Subcutaneous abdominal adipose tissue (tissue), 5 donors: ENCODE measurements around the gene MORC4.

ENCODE experiments used
- H3K27ac ChIP-seq: one replicate; pipeline ENCODE4 v1.7.0; 2013; ENCODE audit warnings: low read depth, mild to moderate bottlenecking, inconsistent platforms, low read length, moderate library complexity
- H3K27me3 ChIP-seq, 5 donors: one replicate each; pipeline ENCODE4 v1.7.0; 2013; ENCODE audit warnings: low read length in 5 of 5, inconsistent platforms in 1 of 5; ENCODE audit not compliant: control insufficient read depth in 5 of 5, insufficient read depth in 4 of 5
- H3K36me3 ChIP-seq, 5 donors: one replicate each; pipeline ENCODE4 v1.7.0; 2013; ENCODE audit warnings: low read length in 5 of 5; ENCODE audit not compliant: control insufficient read depth in 5 of 5, insufficient read depth in 5 of 5
- H3K4me1 ChIP-seq, 5 donors: one replicate each; pipeline ENCODE4 v1.7.0; 2013; ENCODE audit warnings: low read length in 5 of 5, mild to moderate bottlenecking in 3 of 5, moderate library complexity in 1 of 5; ENCODE audit not compliant: control insufficient read depth in 5 of 5, insufficient read depth in 5 of 5
- H3K4me3 ChIP-seq, 5 donors: one replicate each; pipeline ENCODE4 v1.7.0; 2013; ENCODE audit warnings: low read length in 5 of 5, low read depth in 1 of 5
- H3K9ac ChIP-seq, 5 donors: one replicate each; pipeline ENCODE4 v1.7.0; 2013; ENCODE audit warnings: low read length in 5 of 5, mild to moderate bottlenecking in 4 of 5, moderate library complexity in 3 of 5
- H3K9me3 ChIP-seq, 5 donors: one replicate each; pipeline ENCODE4 v1.7.0; 2013; ENCODE audit warnings: low read length in 5 of 5; ENCODE audit not compliant: control insufficient read depth in 5 of 5
- donor health status: healthy.
- donor health status: healthy.
- donor health status: healthy.
- donor health status: healthy.
- donor health status: healthy.

The MORC4 gene

DNA sequence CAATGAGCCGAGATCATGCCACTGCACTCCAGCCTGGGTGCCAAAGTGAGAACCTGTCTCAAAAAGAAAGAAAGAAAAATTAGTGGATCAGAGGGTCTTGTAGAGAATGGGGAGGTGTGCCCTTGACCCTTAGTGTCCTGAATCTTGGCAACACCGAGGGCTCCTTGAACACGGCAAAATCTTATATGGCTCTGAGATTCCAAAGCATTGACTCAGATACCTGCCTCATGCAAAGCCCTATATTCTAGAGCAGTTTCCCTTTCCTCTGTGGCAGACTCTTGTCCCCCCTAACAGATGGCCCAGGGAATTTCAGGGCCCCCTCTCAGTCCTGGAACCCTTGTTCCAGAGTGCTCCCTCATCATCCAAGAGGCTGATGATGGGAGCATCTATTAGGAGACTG lies 73.0 kb downstream of the MORC4 start:
- no peaks in the 10 kb centered on the region for H3K36me3 ChIP-seq
- H3K4me1 ChIP-seq: peaks cover 0 to 3% (median 0%) of the 10 kb centered on the region in 5 donors
- peaks cover 0 to 11% (median 5%) of the 10 kb centered on the region in 5 donors for H3K27me3 ChIP-seq
- no peak overlapping the region for H3K27ac ChIP-seq
- H3K9me3 ChIP-seq: no peaks in the 10 kb centered on the region
- H3K4me3 ChIP-seq: no peak overlapping the region
- no peak overlapping the region for H3K9ac ChIP-seq

GRCh38 chrX:106921637-106922036 lies 78.4 kb downstream of the MORC4 start:
- Histone ChIP-seq H3K9ac (no peak overlapping the region), H3K27me3 (peaks cover 0 to 17% (median 6%) of the 10 kb centered on the region in 5 donors), H3K36me3 (no peaks in the 10 kb centered on the region), H3K9me3 (no peaks in the 10 kb centered on the region), H3K27ac (no peak overlapping the region), H3K4me3 (no peak overlapping the region), H3K4me1 (peaks cover 0 to 4% (median 0%) of the 10 kb centered on the region in 5 donors)

DNA sequence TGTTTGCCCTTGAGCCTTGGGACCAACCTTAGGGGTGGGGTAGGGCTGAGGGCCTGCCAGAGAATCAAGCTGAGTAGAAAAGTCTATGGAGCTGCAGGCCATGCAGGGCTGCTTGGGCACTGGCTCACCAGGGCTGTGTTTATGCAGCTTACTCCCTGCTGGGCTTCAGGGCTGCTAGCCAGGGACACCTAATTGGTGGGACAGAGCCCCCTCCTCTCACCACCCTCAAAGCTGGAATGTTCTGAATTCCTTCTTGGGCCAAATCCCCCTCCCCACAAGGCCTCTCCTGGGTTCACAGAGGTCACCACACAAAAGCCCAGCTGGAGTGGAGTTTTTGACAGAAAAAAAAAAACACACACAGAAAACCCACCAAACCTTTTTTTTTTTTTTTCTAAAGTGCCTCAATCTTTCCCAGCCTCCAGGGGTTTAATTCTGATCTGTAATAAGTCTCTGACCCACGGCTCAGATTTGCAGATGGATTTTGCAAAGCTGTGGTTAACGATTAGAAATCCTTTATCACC lies 80.0 kb downstream of the MORC4 start, which contains the start of gene CLDN2:
Gene CLDN2 (plus strand): TSS at position 471 of the 521 bp plus-strand sequence. CDS start 7,827 bp downstream, outside the sequence.
- no peaks in the 10 kb centered on the region for H3K9me3 ChIP-seq
- H3K36me3 ChIP-seq: no peaks in the 10 kb centered on the region
- H3K4me1 ChIP-seq: peaks cover 0 to 4% (median 0%) of the 10 kb centered on the region in 5 donors

GRCh38 chrX:106917830-106918500 lies 82.0 kb downstream of the MORC4 start:
- Histone ChIP-seq H3K27ac (no peak overlapping the region), H3K27me3 (peaks cover 0 to 17% (median 6%) of the 10 kb centered on the region in 5 donors), H3K4me1 (peaks cover 0 to 4% (median 0%) of the 10 kb centered on the region in 5 donors), H3K9me3 (no peaks in the 10 kb centered on the region), H3K9ac (no peak overlapping the region), H3K4me3 (no peak overlapping the region), H3K36me3 (no peaks in the 10 kb centered on the region)

More for the DNA sequence above, 80.0 kb downstream of the MORC4 start, which contains the start of gene CLDN2:
- Histone ChIP-seq H3K27me3 (peaks cover 0 to 17% (median 5%) of the 10 kb centered on the region in 5 donors), H3K27ac (no peak within 1 kb of the TSS), H3K9ac (no peak within 1 kb of the TSS), H3K4me3 (no peak within 1 kb of the TSS)

GRCh38 chrX:106912864-106913263 lies 87.1 kb downstream of the MORC4 start:
- H3K9ac ChIP-seq: no peak overlapping the region
- peaks cover 0 to 44% (median 0%) of the 10 kb centered on the region in 5 donors for H3K4me1 ChIP-seq
- H3K36me3 ChIP-seq: no peaks in the 10 kb centered on the region
- peaks cover 0 to 8% (median 6%) of the 10 kb centered on the region in 5 donors for H3K27me3 ChIP-seq
- no peak overlapping the region for H3K4me3 ChIP-seq
- peak overlapping the region; percentile 51 for H3K27ac ChIP-seq
- no peaks in the 10 kb centered on the region for H3K9me3 ChIP-seq

GRCh38 chrX:106906361-106906760 lies 93.7 kb downstream of the MORC4 start:
- peaks cover 0 to 51% (median 7%) of the 10 kb centered on the region in 5 donors for H3K4me1 ChIP-seq
- H3K27me3 ChIP-seq: peaks cover 0 to 10% (median 4%) of the 10 kb centered on the region in 5 donors

DNA sequence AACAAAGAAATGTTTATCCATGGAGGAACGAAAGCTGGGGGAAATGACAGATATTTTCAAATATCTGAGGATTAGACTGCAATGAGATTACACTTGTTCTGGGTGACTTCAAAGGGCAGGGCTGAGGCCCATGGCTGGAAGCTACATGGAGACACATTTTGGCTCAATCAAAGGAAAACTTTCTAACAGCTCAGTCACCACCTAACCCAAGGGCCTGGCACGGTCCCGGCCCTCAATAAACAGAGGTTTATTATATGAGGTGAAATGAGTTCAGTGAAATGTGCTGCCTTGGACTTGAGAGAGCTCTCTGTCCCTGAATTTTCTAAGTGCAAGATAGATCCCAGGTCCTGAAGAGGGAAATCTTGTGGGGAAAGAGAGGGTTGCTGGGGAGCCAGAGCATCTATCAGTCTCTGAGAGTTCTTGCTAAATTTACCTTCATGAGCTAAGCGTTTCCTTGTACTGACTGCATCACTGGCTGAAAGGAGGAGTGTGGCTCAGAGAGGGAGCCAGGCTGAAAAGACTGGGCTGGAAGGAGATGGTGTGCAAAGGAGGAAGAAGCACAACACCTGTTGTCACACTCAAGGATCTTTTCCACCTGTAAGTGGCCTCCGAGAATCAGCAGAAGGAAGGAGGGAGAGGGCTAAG lies 94.8 kb downstream of the MORC4 start:
- Histone ChIP-seq H3K27ac (peak overlapping the region; percentile 91), H3K36me3 (no peaks in the 10 kb centered on the region), H3K9me3 (no peaks in the 10 kb centered on the region), H3K27me3 (peaks cover 0 to 14% (median 2%) of the 10 kb centered on the region in 5 donors), H3K4me3 (no peak overlapping the region), H3K4me1 (peaks cover 0 to 46% (median 11%) of the 10 kb centered on the region in 5 donors), H3K9ac (no peak overlapping the region)

More at GRCh38 chrX:106906361-106906760, 93.7 kb downstream of the MORC4 start:
- Histone ChIP-seq H3K27ac (peak overlapping the region; percentile 91), H3K4me3 (no peak overlapping the region), H3K9me3 (no peaks in the 10 kb centered on the region), H3K36me3 (no peaks in the 10 kb centered on the region), H3K9ac (no peak overlapping the region)

DNA sequence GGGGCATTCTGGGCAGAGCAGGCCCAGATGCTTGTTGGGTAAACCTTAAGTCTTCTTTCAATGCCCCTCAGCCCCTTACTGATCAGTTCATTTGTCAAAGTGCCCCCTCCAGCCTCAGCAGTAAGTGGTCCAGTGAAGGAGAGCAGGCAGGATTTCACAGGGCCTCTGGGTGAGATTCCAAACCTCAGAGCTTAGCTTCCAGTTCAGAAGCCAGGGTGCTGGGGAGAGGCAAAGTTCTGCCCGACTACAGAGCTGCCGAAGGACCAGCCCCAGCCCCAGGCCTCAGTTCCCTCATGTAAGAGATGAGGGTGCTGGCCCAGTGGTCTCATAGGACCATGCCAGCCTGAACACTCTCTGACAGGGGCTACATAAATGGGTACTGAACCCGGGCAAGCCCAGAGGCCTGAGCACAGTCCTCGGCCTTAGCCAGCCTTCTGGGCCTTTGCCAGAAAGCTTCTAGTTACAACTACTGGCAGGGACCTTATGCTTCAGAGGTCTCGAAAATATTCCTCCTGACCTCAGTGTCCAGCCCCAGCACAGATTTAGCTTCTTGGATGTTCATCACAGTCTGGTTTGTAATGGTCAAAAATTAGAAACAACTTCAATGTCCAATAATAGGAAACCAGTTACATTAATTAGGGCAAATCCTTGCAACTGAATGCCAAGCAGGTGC lies 96.0 kb downstream of the MORC4 start:
- Histone ChIP-seq H3K4me3 (no peak overlapping the region), H3K9me3 (no peaks in the 10 kb centered on the region), H3K4me1 (peaks cover 0 to 47% (median 19%) of the 10 kb centered on the region in 5 donors), H3K36me3 (no peaks in the 10 kb centered on the region), H3K9ac (peak overlapping the region in 2 of 5 donors; percentile 42 to 50), H3K27ac (peak overlapping the region; percentile 91), H3K27me3 (peaks cover 0 to 12% (median 0%) of the 10 kb centered on the region in 5 donors)

DNA sequence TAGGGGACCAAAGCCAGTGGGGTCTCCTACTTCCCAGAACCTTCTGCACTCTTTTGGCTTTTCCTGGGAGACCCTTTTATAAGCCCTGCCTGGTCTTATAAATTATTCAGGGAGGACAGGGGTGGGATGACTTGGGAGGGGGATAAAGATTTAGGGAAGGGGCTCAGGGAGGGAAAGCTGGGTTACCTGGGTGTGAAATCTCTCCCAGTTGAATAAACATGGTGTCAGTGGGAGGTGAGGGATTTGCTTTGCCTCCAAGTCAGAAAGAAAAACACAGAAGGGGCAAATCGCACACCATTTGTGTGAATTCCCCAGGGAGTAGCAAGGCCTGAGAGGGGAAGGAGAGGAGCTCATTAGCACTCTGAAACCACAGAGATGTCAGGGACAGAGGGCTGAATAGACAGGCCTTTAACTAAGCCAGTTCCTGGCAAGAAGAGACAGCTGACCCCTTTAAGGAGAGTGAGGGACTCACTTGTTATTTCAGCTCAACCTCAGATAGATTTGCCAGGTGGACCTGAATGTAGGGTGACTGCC lies 96.7 kb downstream of the MORC4 start, which contains the start of gene RIPPLY1:
Gene RIPPLY1 (minus strand): TSS at position 51 of the 534 bp plus-strand sequence. CDS start 54 bp downstream, outside the sequence.
- Histone ChIP-seq H3K9ac (peak within 1 kb of the TSS in 2 of 5 donors; percentile 42 to 50), H3K4me3 (no peak within 1 kb of the TSS), H3K27ac (peak within 1 kb of the TSS; percentile 91), H3K36me3 (no peaks in the 10 kb centered on the region), H3K4me1 (peaks cover 0 to 44% (median 23%) of the 10 kb centered on the region in 5 donors), H3K9me3 (no peaks in the 10 kb centered on the region), H3K27me3 (peaks cover 0 to 12% (median 0%) of the 10 kb centered on the region in 5 donors)
